ENCODE measurements around the gene DIP2C.
"Not testable (repeated sequence)": the region's sequence is repeated elsewhere in the genome, so short reads cannot be mapped to it uniquely, and the experiment has no call there.

The DIP2C gene

GRCh38 chr10:411603-412002 is 277.9 kb downstream of the DIP2C start:
- DNase-seq (ENCODE audit: low spot score) = no peak

GRCh38 chr10:409408-410040 is 279.9 kb downstream of the DIP2C start:
- DNase-seq (ENCODE audit: low spot score) = no peak

GRCh38 chr10:408236-408635 is 281.2 kb downstream of the DIP2C start:
- no peak for DNase-seq (ENCODE audit: low spot score)

- DNase-seq (ENCODE audit: low spot score) = no peak
These were observed 282.5 kb downstream of the DIP2C start for GRCh38 chr10:406976-407375.

- DNase-seq (ENCODE audit: low spot score) = no peak
These were observed 283.8 kb downstream of the DIP2C start for GRCh38 chr10:405648-406047.

- DNase-seq (ENCODE audit: low spot score) = no peak
These were observed 284.5 kb downstream of the DIP2C start for GRCh38 chr10:404991-405390.

- DNase-seq (ENCODE audit: low spot score) = no peak
These were observed 285.1 kb downstream of the DIP2C start for GRCh38 chr10:404346-404745.

GRCh38 chr10:398954-399353 is 290.5 kb downstream of the DIP2C start:
- no peak for DNase-seq (ENCODE audit: low spot score)

- DNase-seq (ENCODE audit: low spot score) = no peak
These were observed 292.0 kb downstream of the DIP2C start for GRCh38 chr10:397321-398068.

GRCh38 chr10:396535-397220 is 292.8 kb downstream of the DIP2C start:
- no peak for DNase-seq (ENCODE audit: low spot score)

- DNase-seq (ENCODE audit: low spot score) = no peak
These were observed 293.4 kb downstream of the DIP2C start for GRCh38 chr10:396107-396506.

- no peak for DNase-seq (ENCODE audit: low spot score)
These were observed 293.8 kb downstream of the DIP2C start for GRCh38 chr10:395665-396064.

GRCh38 chr10:394439-395101 is 294.9 kb downstream of the DIP2C start:
- DNase-seq (ENCODE audit: low spot score) = not testable (repeated sequence)

- no peak for DNase-seq (ENCODE audit: low spot score)
These were observed 295.6 kb downstream of the DIP2C start for GRCh38 chr10:393787-394438.

- DNase-seq (ENCODE audit: low spot score) = no peak
These were observed 296.2 kb downstream of the DIP2C start for GRCh38 chr10:393106-393745.

GRCh38 chr10:392705-393037 is 296.8 kb downstream of the DIP2C start:
- no peak for DNase-seq (ENCODE audit: low spot score)

GRCh38 chr10:391847-392704 is 297.4 kb downstream of the DIP2C start:
- DNase-seq (ENCODE audit: low spot score) = no peak

GRCh38 chr10:391305-391704 is 298.2 kb downstream of the DIP2C start:
- no peak for DNase-seq (ENCODE audit: low spot score)

- DNase-seq (ENCODE audit: low spot score) = no peak
These were observed 298.9 kb downstream of the DIP2C start for GRCh38 chr10:390449-391100.

GRCh38 chr10:389836-390448 is 299.5 kb downstream of the DIP2C start:
- DNase-seq (ENCODE audit: low spot score) = no peak
